Neutrophil (primary cell): Measurements from ENCODE around the gene C12orf42.

Experiments used
- H3K27ac ChIP-seq: fragments of 200-600 bp; sonication (generic); 2 replicates; pipeline ENCODE4 v1.5.1; 2016; ENCODE audit warnings: mild to moderate bottlenecking, moderate library complexity
- H3K27me3 ChIP-seq: fragments of 200-600 bp; sonication (generic); 2 replicates; pipeline ENCODE4 v1.6.0; 2016; ENCODE audit warnings: mild to moderate bottlenecking
- H3K36me3 ChIP-seq: fragments of 200-600 bp; sonication (generic); 2 replicates; pipeline ENCODE4 v1.5.1; 2017
- H3K4me1 ChIP-seq, 2 experiments: fragments of 200-600 bp in 1 of 2; sonication (generic) in 1 of 2; 1 replicate in 1 of 2; 2 replicates in 1 of 2; pipeline versions ENCODE4 v1.5.1 to v1.6.1; 2013 to 2016; ENCODE audit warnings: low read depth in 1 of 2, low read length in 1 of 2, mild to moderate bottlenecking in 1 of 2, moderate library complexity in 1 of 2; ENCODE audit not compliant: control insufficient read depth in 1 of 2, insufficient read depth in 1 of 2
- H3K4me3 ChIP-seq, 2 experiments: fragments of 200-600 bp in 1 of 2; sonication (generic) in 1 of 2; 1 replicate in 1 of 2; 2 replicates in 1 of 2; pipeline ENCODE4 v1.5.1; 2013 to 2016; ENCODE audit warnings: low read depth in 1 of 2, low read length in 1 of 2, mild to moderate bottlenecking in 1 of 2, moderate library complexity in 1 of 2
- H3K9me3 ChIP-seq: fragments of 200-600 bp; sonication (generic); 2 replicates; pipeline ENCODE4 v1.5.1; 2016
- CTCF ChIP-seq: fragments of 200-600 bp; sonication (generic); IDR thresholded peaks from 2 replicates; pipeline ENCODE4 v1.5.1; 2016; ENCODE audit warnings: antibody characterized with exemption

C12orf42 gene

GRCh38 chr12:103518899-103519298 lies 23.1 kb upstream of the C12orf42 start:
- Histone ChIP-seq H3K36me3 (no peaks in the 10 kb centered on the region), H3K27me3 (no peaks in the 10 kb centered on the region), H3K4me3 (no peak overlapping the region), H3K27ac (no peak overlapping the region), H3K9me3 (no peaks in the 10 kb centered on the region), H3K4me1 (no peaks in the 10 kb centered on the region)
- no peak for TF ChIP-seq CTCF

- Histone ChIP-seq H3K27me3 (no peaks in the 10 kb centered on the region), H3K4me1 (no peaks in the 10 kb centered on the region), H3K9me3 (no peaks in the 10 kb centered on the region), H3K36me3 (no peaks in the 10 kb centered on the region), H3K27ac (no peak overlapping the region), H3K4me3 (no peak overlapping the region)
- TF ChIP-seq CTCF, result no peak
Measured at GRCh38 chr12:103517161-103517560, 21.4 kb upstream of the C12orf42 start.

- H3K4me3 ChIP-seq, result no peak overlapping the region
- H3K9me3 ChIP-seq, result no peaks in the 10 kb centered on the region
- no peaks in the 10 kb centered on the region for H3K36me3 ChIP-seq
- H3K4me1 ChIP-seq, result no peaks in the 10 kb centered on the region
- no peak for TF ChIP-seq CTCF
- no peaks in the 10 kb centered on the region for H3K27me3 ChIP-seq
- H3K27ac ChIP-seq, result no peak overlapping the region
Measured at GRCh38 chr12:103515341-103515740, 19.6 kb upstream of the C12orf42 start.

- TF ChIP-seq CTCF, result no peak
- Histone ChIP-seq H3K27me3 (no peaks in the 10 kb centered on the region), H3K9me3 (no peaks in the 10 kb centered on the region), H3K27ac (no peak overlapping the region), H3K36me3 (no peaks in the 10 kb centered on the region), H3K4me1 (no peaks in the 10 kb centered on the region), H3K4me3 (no peak overlapping the region)
Measured at GRCh38 chr12:103513875-103514274, 18.1 kb upstream of the C12orf42 start.

GRCh38 chr12:103505371-103506236 lies 9.8 kb upstream of the C12orf42 start:
- Histone ChIP-seq H3K27ac (no peak overlapping the region), H3K4me1 (no peaks in the 10 kb centered on the region), H3K36me3 (no peaks in the 10 kb centered on the region), H3K9me3 (no peaks in the 10 kb centered on the region), H3K27me3 (no peaks in the 10 kb centered on the region), H3K4me3 (no peak overlapping the region)
- TF ChIP-seq CTCF, result no peak
